Stimulated activated CD8-positive, alpha-beta memory T cell treated with anti-CD3 and anti-CD28 coated beads, Interleukin-7, amount 100 ng/mL, for 48 hours (primary cell): ENCODE results near the gene ARHGAP40.
A peak's percentile ranks its signal among the peaks of the same experiment; 100 is the strongest.

Experiments used
- DNase-seq, 2 donors: peaks; one replicate each; pipeline ENCODE4 v3.0.0-alpha.2; 2020; ENCODE audit warnings: low read depth in 1 of 2; ENCODE audit errors: extremely low read depth in 1 of 2

The ARHGAP40 gene

GRCh38 chr20:38645980-38646858 is 44.6 kb downstream of the ARHGAP40 start:
- DNase-seq: peak; percentile 64 to 67

GRCh38 chr20:38649275-38649891 is 47.8 kb downstream of the ARHGAP40 start:
- DNase-seq: no peak

- DNase-seq: no peak
Measured at GRCh38 chr20:38650010-38650409, 48.4 kb downstream of the ARHGAP40 start.

GRCh38 chr20:38651154-38651553 is 49.5 kb downstream of the ARHGAP40 start:
- no peak for DNase-seq

- DNase-seq: no peak
Measured at GRCh38 chr20:38651562-38651961, 50.0 kb downstream of the ARHGAP40 start.

- DNase-seq: no peak
Measured at GRCh38 chr20:38652995-38653394, 51.4 kb downstream of the ARHGAP40 start.

GRCh38 chr20:38657390-38657789 is 55.8 kb downstream of the ARHGAP40 start:
- DNase-seq: no peak

GRCh38 chr20:38658879-38659596 is 57.4 kb downstream of the ARHGAP40 start:
- DNase-seq: no peak

- DNase-seq: no peak
Measured at GRCh38 chr20:38659597-38659880, 57.9 kb downstream of the ARHGAP40 start.

- DNase-seq: no peak
Measured at GRCh38 chr20:38660429-38660828, 58.8 kb downstream of the ARHGAP40 start.

- DNase-seq: no peak
Measured at GRCh38 chr20:38663660-38664059, 62.1 kb downstream of the ARHGAP40 start.

- DNase-seq: no peak
Measured at GRCh38 chr20:38664284-38664683, 62.7 kb downstream of the ARHGAP40 start.

- DNase-seq: no peak
Measured at GRCh38 chr20:38665094-38665493, 63.5 kb downstream of the ARHGAP40 start.

- DNase-seq: no peak
Measured at GRCh38 chr20:38665506-38666285, 64.1 kb downstream of the ARHGAP40 start.

- no peak for DNase-seq
Measured at GRCh38 chr20:38667417-38667956, 65.9 kb downstream of the ARHGAP40 start.

- DNase-seq: no peak
Measured at GRCh38 chr20:38669688-38670087, 68.1 kb downstream of the ARHGAP40 start.

GRCh38 chr20:38670786-38671185 is 69.2 kb downstream of the ARHGAP40 start:
- DNase-seq: no peak

- no peak for DNase-seq
Measured at GRCh38 chr20:38671186-38671585, 69.6 kb downstream of the ARHGAP40 start.

- DNase-seq: no peak
Measured at GRCh38 chr20:38671701-38672292, 70.2 kb downstream of the ARHGAP40 start.

GRCh38 chr20:38672504-38672903 is 70.9 kb downstream of the ARHGAP40 start:
- DNase-seq: no peak
